Peyer's patch (tissue), 4 donors: ENCODE measurements around the gene UNC5CL.

Source experiments
- CTCF ChIP-seq, 6 experiments: fragments of 450-650 bp in 4 of 6; fragments of 200-600 bp in 2 of 6; sonication (generic) in 1 of 6; IDR thresholded peaks; one replicate each; pipeline ENCODE4 v1.5.1; 2017 to 2019; ENCODE audit warnings: antibody characterized with exemption in 6 of 6, mild to moderate bottlenecking in 3 of 6, moderate library complexity in 1 of 6
- POLR2A ChIP-seq, 2 donors: fragments of 450-650 bp; IDR thresholded peaks; one replicate each; pipeline ENCODE4 v1.5.1; 2017; ENCODE audit warnings: antibody characterized with exemption in 2 of 2, mild to moderate bottlenecking in 2 of 2, moderate library complexity in 2 of 2

- no peak for TF ChIP-seq CTCF (IDR thresholded peaks at IDR 0.05)
- no peak for TF ChIP-seq POLR2A (IDR thresholded peaks at IDR 0.05)
Measured at GRCh38 chr6:41013466-41014153, 25.4 kb downstream of the UNC5CL start.
